Measurements from ENCODE around the gene TSSC4.
"Not testable (repeated sequence)": the region's sequence is repeated elsewhere in the genome, so short reads cannot be mapped to it uniquely, and the experiment has no call there.

The TSSC4 gene

GRCh38 chr11:2400069-2400761 is at the start of gene TSSC4:
Gene TSSC4 (plus strand): TSS chr11:2400750. CDS start chr11:2402634, 1,884 bp downstream.
- TF ChIP-seq, protein P1, sequence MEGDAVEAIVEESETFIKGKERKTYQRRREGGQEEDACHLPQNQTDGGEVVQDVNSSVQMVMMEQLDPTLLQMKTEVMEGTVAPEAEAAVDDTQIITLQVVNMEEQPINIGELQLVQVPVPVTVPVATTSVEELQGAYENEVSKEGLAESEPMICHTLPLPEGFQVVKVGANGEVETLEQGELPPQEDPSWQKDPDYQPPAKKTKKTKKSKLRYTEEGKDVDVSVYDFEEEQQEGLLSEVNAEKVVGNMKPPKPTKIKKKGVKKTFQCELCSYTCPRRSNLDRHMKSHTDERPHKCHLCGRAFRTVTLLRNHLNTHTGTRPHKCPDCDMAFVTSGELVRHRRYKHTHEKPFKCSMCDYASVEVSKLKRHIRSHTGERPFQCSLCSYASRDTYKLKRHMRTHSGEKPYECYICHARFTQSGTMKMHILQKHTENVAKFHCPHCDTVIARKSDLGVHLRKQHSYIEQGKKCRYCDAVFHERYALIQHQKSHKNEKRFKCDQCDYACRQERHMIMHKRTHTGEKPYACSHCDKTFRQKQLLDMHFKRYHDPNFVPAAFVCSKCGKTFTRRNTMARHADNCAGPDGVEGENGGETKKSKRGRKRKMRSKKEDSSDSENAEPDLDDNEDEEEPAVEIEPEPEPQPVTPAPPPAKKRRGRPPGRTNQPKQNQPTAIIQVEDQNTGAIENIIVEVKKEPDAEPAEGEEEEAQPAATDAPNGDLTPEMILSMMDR (IDR thresholded peaks at IDR 0.05; ENCODE audit: low read depth, low read length), result peak; percentile 98
- Histone ChIP-seq H3K4me3 (ENCODE audit: low read depth, low read length) (peak within 1 kb of the TSS; percentile 83), H3K27me3 (ENCODE audit: insufficient read depth, low read depth, severe bottlenecking) (no peaks in the 10 kb centered on the region), H3K27ac (peak within 1 kb of the TSS; percentile 89), H3K9me3 (ENCODE audit: severe bottlenecking) (no peaks in the 10 kb centered on the region), H3K36me3 (peaks cover 40% of the 10 kb centered on the region)
- peak; percentile 99 for DNase-seq

DNA sequence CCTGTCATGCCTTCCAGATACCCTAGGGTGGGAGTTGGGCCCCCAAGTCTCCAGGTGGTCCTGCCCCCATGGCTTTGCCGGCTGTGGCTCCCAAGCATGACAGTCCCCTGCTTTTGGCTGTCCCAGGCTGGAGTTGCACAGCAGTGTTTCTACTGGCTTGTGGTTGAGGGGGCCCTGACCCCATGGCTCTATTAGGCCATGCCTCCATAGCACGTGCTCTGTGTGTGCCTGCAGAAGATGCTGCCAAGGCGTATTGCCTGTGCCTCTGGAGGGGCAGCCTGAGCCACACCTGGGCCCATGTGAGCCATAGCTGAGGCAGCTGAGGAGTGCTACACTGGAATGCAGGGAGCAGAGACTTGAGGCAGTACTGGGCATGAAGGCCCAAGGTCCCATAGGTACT is 48.8 kb upstream of the TSSC4 start:
- TF ChIP-seq, protein P1 (IDR thresholded peaks at IDR 0.05; ENCODE audit: low read depth, low read length), result no peak
- Histone ChIP-seq H3K27me3 (ENCODE audit: insufficient read depth, low read depth, severe bottlenecking) (no peaks in the 10 kb centered on the region), H3K4me3 (ENCODE audit: low read depth, low read length) (no peak overlapping the region), H3K27ac (no peak overlapping the region), H3K36me3 (no peaks in the 10 kb centered on the region), H3K9me3 (ENCODE audit: severe bottlenecking) (peaks cover 8% of the 10 kb centered on the region)
- DNase-seq, result no peak

DNA sequence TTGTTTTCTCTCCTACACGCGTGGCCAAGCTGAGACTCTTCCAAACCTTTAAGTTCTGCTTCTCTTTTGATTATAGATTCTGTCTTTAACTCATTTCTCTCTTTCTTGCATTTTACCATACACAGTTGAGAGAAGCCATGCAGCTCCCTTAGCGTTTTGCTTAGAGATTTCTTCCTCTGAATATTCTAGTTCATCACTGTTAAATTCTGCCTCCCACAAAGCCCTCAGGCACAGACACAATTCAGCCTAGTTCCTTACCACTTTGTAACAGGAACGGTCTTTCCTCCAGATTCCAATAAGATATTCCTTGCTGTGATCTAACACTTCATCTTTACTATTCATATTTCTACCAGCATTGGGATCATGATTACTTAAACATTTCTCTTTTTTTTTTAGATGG is 48.1 kb upstream of the TSSC4 start:
- H3K27ac ChIP-seq, result no peak overlapping the region
- H3K27me3 ChIP-seq (ENCODE audit: insufficient read depth, low read depth, severe bottlenecking), result no peaks in the 10 kb centered on the region
- TF ChIP-seq, protein P1 (IDR thresholded peaks at IDR 0.05; ENCODE audit: low read depth, low read length), result no peak
- DNase-seq, result no peak
- H3K4me3 ChIP-seq (ENCODE audit: low read depth, low read length), result no peak overlapping the region
- H3K36me3 ChIP-seq, result no peaks in the 10 kb centered on the region
- H3K9me3 ChIP-seq (ENCODE audit: severe bottlenecking), result peaks cover 8% of the 10 kb centered on the region

DNA sequence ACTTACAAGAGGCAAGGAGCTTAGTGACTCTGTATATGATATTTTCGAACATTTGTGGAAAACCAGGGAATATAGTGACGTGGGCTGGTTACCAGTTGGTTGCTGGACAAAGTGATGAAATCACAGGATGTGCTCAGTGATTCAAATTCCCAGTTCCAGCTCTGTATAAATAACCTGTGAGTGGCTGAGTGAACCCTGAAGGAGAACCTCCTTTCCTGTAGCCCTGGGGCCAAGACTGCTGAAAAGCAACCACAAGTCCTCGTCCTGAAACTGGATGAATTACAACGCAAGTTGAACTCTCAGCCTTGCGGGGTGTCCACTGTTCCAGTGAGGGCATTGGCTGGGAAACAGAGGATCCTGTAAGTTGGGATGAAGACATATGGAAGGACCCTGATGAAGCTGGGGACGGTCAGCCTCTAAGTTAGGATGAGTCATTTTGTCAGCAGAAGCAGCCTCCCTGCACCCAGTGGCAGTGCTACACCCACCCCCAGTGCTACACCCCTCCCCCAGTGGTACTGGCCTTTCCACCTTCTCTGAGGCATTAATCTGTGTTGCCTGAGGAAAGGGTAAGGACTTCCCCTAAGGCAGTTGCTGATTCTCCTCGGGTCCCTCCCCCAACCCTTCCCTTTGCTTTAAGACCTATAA is 45.4 kb upstream of the TSSC4 start:
- TF ChIP-seq, protein P1 (IDR thresholded peaks at IDR 0.05; ENCODE audit: low read depth, low read length), result no peak
- Histone ChIP-seq H3K27me3 (ENCODE audit: insufficient read depth, low read depth, severe bottlenecking) (no peaks in the 10 kb centered on the region), H3K36me3 (no peaks in the 10 kb centered on the region), H3K9me3 (ENCODE audit: severe bottlenecking) (no peaks in the 10 kb centered on the region), H3K27ac (no peak overlapping the region), H3K4me3 (ENCODE audit: low read depth, low read length) (no peak overlapping the region)
- DNase-seq, result no peak

DNA sequence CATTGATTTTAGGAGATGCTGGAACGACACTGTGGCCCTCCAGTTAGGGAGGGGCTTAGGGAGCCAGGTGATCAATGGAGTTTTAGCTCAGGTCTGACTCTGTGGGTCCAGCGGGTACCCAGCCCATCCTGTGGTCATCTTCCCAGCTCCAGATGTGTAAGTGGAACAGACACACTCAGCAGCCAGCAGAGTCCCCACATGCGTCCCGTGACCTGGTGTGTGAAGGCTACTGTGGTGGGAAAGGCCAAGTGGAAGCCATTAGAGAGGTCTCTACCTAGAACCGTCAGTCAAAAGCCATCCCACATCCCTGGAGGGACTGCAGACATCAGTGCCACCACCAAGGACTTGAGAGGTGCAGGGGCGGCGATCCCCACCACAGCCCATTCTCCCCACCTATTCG is 43.3 kb upstream of the TSSC4 start:
- TF ChIP-seq, protein P1 (IDR thresholded peaks at IDR 0.05; ENCODE audit: low read depth, low read length), result no peak
- Histone ChIP-seq H3K4me3 (ENCODE audit: low read depth, low read length) (no peak overlapping the region), H3K27ac (no peak overlapping the region), H3K27me3 (ENCODE audit: insufficient read depth, low read depth, severe bottlenecking) (no peaks in the 10 kb centered on the region), H3K9me3 (ENCODE audit: severe bottlenecking) (no peaks in the 10 kb centered on the region), H3K36me3 (no peaks in the 10 kb centered on the region)
- DNase-seq, result no peak

DNA sequence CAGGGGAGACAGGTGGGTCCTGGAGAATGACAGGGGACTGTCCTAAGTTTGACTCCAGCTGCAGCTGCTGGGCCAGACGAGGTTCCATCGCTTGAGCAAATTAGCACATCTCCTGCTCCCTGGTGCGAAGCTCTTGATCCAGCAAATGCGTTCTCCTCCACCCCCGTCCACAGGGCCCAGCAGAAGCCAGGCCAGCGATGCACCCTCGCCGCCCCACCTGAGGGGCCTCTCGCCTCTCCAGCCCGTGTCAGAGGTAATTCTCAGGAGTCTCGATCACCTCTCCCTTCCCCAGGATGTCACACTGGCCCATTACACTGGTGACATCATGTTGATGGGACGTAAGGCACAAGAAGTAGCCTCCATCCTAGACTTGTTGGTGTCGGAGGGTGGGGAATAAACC is 42.9 kb upstream of the TSSC4 start:
- H3K36me3 ChIP-seq; H3K4me3 ChIP-seq (ENCODE audit: low read depth, low read length); H3K9me3 ChIP-seq (ENCODE audit: severe bottlenecking); H3K27ac ChIP-seq; DNase-seq; H3K27me3 ChIP-seq (ENCODE audit: insufficient read depth, low read depth, severe bottlenecking): not testable (repeated sequence)

Measured in WERI-Rb-1 (cell line).